Neural crest cell (in vitro differentiated cells): ENCODE results near the gene PDE4A. TPM values are rescaled to one million over a fixed set of nuclear protein-coding genes. Genes with fewer than 3 reads are reported as not detected.
"Not testable (repeated sequence)": the region's sequence is repeated elsewhere in the genome, so short reads cannot be mapped to it uniquely, and the experiment has no call there.

Source experiments
- DNase-seq: peaks from one replicate; pipeline ENCODE4 v3.0.0; 2021; ENCODE audit warnings: low read depth, mixed read lengths, low spot score
- H3K27ac Mint-ChIP-seq: one replicate; pipeline ENCODE4 v1.8.0; 2021; ENCODE audit warnings: mild to moderate bottlenecking, mixed read lengths; ENCODE audit not compliant: unreplicated experiment
- H3K27me3 Mint-ChIP-seq: 2 replicates; pipeline ENCODE4 v1.8.0; 2021; ENCODE audit warnings: low read depth, mild to moderate bottlenecking, mixed read lengths
- H3K36me3 Mint-ChIP-seq: 2 replicates; pipeline ENCODE4 v1.8.0; 2021; ENCODE audit warnings: low read depth, mild to moderate bottlenecking, mixed read lengths
- H3K4me1 Mint-ChIP-seq: 2 replicates; pipeline ENCODE4 v1.8.0; 2021; ENCODE audit warnings: mixed read lengths
- H3K4me3 Mint-ChIP-seq: one replicate; pipeline ENCODE4 v1.8.0; 2021; ENCODE audit warnings: mild to moderate bottlenecking, mixed read lengths
- H3K9me3 Mint-ChIP-seq: 2 replicates; pipeline ENCODE4 v1.8.0; 2021; ENCODE audit warnings: mixed read lengths
- CTCF ChIP-seq: fragments of 200-600 bp; sonication (generic); conservative IDR thresholded peaks from 2 replicates; pipeline ENCODE4 v1.5.0; 2021; ENCODE audit warnings: antibody characterized with exemption, mild to moderate bottlenecking
- long read RNA-seq: library from polyadenylated mRNA; unstranded; transcript quantifications from one replicate; pipeline ENCODE4 v2.0.0, GENCODE V29; 2020
- total RNA-seq: library from RNA; stranded (reverse); gene quantifications from 2 replicates; pipeline ENCODE4 v1.2.1, GENCODE V29; 2021

PDE4A gene
- 1.5 and 2.1 TPM in 2 replicates for total RNA-seq
- long read RNA-seq, result 0 reads

- peaks cover 94% of the 10 kb centered on the region for H3K27me3 Mint-ChIP-seq
- H3K4me3 Mint-ChIP-seq, result peak within 1 kb of the TSS; percentile 87
- no peak for DNase-seq
- H3K36me3 Mint-ChIP-seq, result peaks cover 3% of the 10 kb centered on the region
- no peaks in the 10 kb centered on the region for H3K9me3 Mint-ChIP-seq
- peaks cover 20% of the 10 kb centered on the region for H3K4me1 Mint-ChIP-seq
- no peak within 1 kb of the TSS for H3K27ac Mint-ChIP-seq
- TF ChIP-seq CTCF, result peak; percentile 53
Observed at GRCh38 chr19:10420444-10421239, at the start of gene PDE4A. Gene PDE4A (plus strand): TSS chr19:10420538. CDS start chr19:10420765, 227 bp downstream.

- Mint-ChIP-seq H3K27ac (no peak overlapping the region), H3K4me3 (no peak overlapping the region), H3K4me1 (no peaks in the 10 kb centered on the region), H3K36me3 (peaks cover 21% of the 10 kb centered on the region), H3K9me3 (no peaks in the 10 kb centered on the region), H3K27me3 (no peaks in the 10 kb centered on the region)
- DNase-seq, result no peak
- TF ChIP-seq CTCF, result no peak
Observed at GRCh38 chr19:10372690-10373089, 47.6 kb upstream of the PDE4A start.

- H3K4me3 Mint-ChIP-seq, result no peak overlapping the region
- peaks cover 6% of the 10 kb centered on the region for H3K4me1 Mint-ChIP-seq
- H3K27me3 Mint-ChIP-seq, result no peaks in the 10 kb centered on the region
- peaks cover 12% of the 10 kb centered on the region for H3K36me3 Mint-ChIP-seq
- no peak for TF ChIP-seq CTCF
- H3K27ac Mint-ChIP-seq, result no peak overlapping the region
- H3K9me3 Mint-ChIP-seq, result no peaks in the 10 kb centered on the region
- DNase-seq, result no peak
Observed at GRCh38 chr19:10374931-10375330, 45.4 kb upstream of the PDE4A start.

GRCh38 chr19:10377140-10377640 lies 43.1 kb upstream of the PDE4A start:
- H3K27me3 Mint-ChIP-seq, H3K9me3 Mint-ChIP-seq, DNase-seq, H3K27ac Mint-ChIP-seq: not testable (repeated sequence)
- peak overlapping the region; percentile 47 for H3K4me3 Mint-ChIP-seq
- H3K4me1 Mint-ChIP-seq, result peaks cover 18% of the 10 kb centered on the region
- peaks cover 15% of the 10 kb centered on the region for H3K36me3 Mint-ChIP-seq

- Mint-ChIP-seq H3K27me3 (no peaks in the 10 kb centered on the region), H3K27ac (no peak overlapping the region), H3K9me3 (no peaks in the 10 kb centered on the region), H3K4me1 (peaks cover 18% of the 10 kb centered on the region), H3K36me3 (peaks cover 15% of the 10 kb centered on the region), H3K4me3 (peak overlapping the region; percentile 19)
- TF ChIP-seq CTCF, result no peak
- DNase-seq, result no peak
Observed at GRCh38 chr19:10378124-10378523, 42.2 kb upstream of the PDE4A start.

- Mint-ChIP-seq H3K4me1 (peaks cover 18% of the 10 kb centered on the region), H3K36me3 (peaks cover 14% of the 10 kb centered on the region), H3K27ac (peak overlapping the region; percentile 96), H3K9me3 (no peaks in the 10 kb centered on the region), H3K27me3 (no peaks in the 10 kb centered on the region), H3K4me3 (peak overlapping the region; percentile 92)
- no peak for DNase-seq
- TF ChIP-seq CTCF, result no peak
Observed at GRCh38 chr19:10379880-10380312, 40.4 kb upstream of the PDE4A start.
